Measurements from ENCODE around the gene TIAM2.

Gene TIAM2

DNA sequence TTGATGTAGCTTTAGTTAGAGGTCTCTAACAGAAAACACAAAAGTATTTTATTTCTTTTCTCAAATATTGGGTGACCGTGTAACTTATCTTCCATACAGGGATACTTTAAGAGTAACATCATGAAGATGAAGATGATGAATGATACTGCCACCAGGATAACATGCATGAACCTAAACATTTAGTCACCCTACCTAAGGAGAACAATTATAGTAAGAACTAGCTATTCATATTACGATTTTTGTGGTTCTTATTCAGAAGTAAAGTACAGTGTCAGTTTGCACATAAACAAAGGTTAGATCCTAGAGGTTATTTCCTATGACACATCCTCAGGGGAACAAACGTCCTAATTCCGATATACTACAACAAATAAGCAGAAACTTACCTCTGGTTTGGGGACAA, 289.7 kb downstream of the TIAM2 start:
- DNase-seq (ENCODE audit: extremely low spot score): no peak
- ChIA-PET POLR2A (interaction anchor here (0.6 kb wide), 1 partner anchor 260 kb away, joined by 3 read pairs; no protein-coding TSS in a partner anchor), CTCF (interaction anchor here (1.2 to 6.7 kb wide), 3 partner anchors 9 to 15 kb away, joined by 3 to 29 read pairs (median 3); no protein-coding TSS in a partner anchor)
- TF ChIP-seq, protein P1, sequence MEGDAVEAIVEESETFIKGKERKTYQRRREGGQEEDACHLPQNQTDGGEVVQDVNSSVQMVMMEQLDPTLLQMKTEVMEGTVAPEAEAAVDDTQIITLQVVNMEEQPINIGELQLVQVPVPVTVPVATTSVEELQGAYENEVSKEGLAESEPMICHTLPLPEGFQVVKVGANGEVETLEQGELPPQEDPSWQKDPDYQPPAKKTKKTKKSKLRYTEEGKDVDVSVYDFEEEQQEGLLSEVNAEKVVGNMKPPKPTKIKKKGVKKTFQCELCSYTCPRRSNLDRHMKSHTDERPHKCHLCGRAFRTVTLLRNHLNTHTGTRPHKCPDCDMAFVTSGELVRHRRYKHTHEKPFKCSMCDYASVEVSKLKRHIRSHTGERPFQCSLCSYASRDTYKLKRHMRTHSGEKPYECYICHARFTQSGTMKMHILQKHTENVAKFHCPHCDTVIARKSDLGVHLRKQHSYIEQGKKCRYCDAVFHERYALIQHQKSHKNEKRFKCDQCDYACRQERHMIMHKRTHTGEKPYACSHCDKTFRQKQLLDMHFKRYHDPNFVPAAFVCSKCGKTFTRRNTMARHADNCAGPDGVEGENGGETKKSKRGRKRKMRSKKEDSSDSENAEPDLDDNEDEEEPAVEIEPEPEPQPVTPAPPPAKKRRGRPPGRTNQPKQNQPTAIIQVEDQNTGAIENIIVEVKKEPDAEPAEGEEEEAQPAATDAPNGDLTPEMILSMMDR (IDR thresholded peaks at IDR 0.05; ENCODE audit: control extremely low read depth, extremely low read depth, low read depth, missing control alignments): no peak

DNA sequence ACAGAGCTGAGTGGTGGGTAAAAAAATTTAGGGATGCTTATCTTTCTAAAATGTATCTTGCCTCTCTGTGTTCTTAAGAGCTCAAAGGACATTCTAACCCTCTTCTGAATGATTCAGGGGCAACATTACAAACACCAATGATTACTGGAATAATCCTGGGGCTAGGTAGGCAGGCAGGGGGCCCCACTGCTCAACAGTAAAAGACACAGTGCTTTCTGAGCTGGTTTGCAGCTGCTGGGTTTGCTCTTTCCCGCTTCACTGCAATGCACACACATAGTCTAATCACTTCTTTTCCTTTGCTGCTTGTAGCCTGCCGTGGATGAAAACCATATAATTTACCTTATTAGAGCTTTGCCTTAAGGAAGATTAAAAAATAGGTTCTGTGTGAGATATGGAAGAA, 292.6 kb downstream of the TIAM2 start:
- ChIA-PET POLR2A (no interaction called here), CTCF (interaction anchor here (0.7 to 6.7 kb wide), 5 partner anchors 10 to 134 kb away, joined by 3 to 29 read pairs (median 3); no protein-coding TSS in a partner anchor)
- no peak for DNase-seq (ENCODE audit: extremely low spot score)
- TF ChIP-seq, protein P1 (IDR thresholded peaks at IDR 0.05; ENCODE audit: control extremely low read depth, extremely low read depth, low read depth, missing control alignments): no peak

DNA sequence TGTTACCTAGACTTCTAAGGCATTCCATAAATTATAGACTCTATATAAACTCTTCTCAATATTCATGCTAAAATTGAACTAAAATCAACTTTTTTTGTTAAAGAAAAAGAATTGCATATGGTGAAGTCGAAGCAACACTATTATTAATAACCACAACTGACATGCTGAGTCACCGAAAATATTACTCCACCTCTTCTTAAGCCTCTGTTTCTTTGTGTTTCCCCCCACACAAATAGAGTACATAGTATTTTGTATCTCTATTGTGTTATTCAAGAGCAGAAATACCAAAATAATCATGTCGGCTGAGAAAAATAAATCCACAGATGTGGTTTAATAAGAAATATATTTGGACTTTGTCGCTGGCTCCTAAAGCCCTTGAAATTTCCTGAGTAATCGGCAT, 295.4 kb downstream of the TIAM2 start:
- CTCF ChIA-PET: no interaction called here
- POLR2A ChIA-PET: no interaction called here
- TF ChIP-seq, protein P1 (IDR thresholded peaks at IDR 0.05; ENCODE audit: control extremely low read depth, extremely low read depth, low read depth, missing control alignments): no peak
- DNase-seq (ENCODE audit: extremely low spot score): no peak

DNA sequence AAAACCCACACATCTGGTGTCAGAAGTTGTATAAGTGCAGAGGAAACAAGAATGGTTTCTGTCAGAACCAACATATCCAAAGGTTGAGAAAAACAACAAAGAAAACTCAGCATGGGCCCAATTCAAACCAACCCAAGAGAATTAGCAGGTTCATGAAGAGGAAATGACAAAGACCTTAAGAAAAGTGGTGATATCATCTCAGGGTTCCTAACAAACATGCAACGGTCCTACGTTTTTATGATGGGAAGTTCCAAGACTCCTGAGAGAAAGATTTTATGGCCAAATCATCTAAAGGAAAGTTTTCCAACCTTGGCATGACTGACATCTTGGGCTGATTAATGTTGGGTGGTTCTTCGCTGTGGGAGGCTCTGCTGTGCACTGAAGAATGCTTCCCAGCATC, 296.2 kb downstream of the TIAM2 start:
- CTCF ChIA-PET: no interaction called here
- DNase-seq (ENCODE audit: extremely low spot score): no peak
- POLR2A ChIA-PET: no interaction called here
- TF ChIP-seq, protein P1 (IDR thresholded peaks at IDR 0.05; ENCODE audit: control extremely low read depth, extremely low read depth, low read depth, missing control alignments): no peak

DNA sequence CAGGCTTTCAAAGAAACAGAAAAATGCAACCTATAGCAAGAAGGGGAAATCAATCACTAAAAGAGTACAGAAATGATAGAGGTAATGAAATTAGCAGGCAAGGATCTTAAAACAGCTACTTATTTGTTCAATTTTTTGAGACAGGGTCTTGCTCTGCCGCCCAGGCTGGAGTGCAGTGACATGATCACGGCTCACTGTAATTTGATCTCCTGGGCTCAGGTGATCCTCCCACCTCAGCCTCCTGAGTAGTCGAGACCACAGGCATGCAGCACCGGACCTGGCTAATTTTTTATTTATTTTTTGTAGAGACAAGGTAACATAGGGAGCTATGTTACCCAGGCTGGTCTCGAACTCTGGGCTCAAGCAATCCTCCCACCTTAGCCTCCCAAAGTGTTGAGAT, 297.6 kb downstream of the TIAM2 start:
- CTCF ChIA-PET: interaction anchor here (1.0 to 1.4 kb wide), 2 partner anchors 115 to 129 kb away, joined by 3 to 4 read pairs; no protein-coding TSS in a partner anchor
- DNase-seq (ENCODE audit: extremely low spot score): no peak
- TF ChIP-seq, protein P1 (IDR thresholded peaks at IDR 0.05; ENCODE audit: control extremely low read depth, extremely low read depth, low read depth, missing control alignments): no peak
- POLR2A ChIA-PET: no interaction called here

DNA sequence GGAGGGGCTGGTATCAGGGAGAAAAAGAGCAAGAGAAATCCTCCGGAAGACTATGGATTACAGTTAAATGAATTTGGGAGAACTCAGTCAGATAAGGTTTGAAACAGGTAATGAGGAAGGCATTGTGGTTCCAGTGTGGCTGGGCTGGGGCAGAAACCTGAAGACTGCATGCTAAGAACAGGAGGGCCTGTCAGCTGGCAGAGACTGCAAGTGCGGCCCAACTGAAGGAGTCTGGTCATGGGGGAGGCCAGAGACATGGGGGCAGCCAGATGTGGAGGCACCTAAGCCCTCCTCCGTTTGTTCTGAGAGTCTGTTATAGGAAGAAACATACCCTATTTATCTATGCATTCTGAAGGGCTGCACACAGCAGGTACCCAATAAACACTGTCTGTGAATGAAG, 302.6 kb downstream of the TIAM2 start:
- no peak for DNase-seq (ENCODE audit: extremely low spot score)
- POLR2A ChIA-PET: no interaction called here
- CTCF ChIA-PET: interaction anchor here (1.2 to 1.4 kb wide), 2 partner anchors 9 to 10 kb away, joined by 3 read pairs; no protein-coding TSS in a partner anchor
- TF ChIP-seq, protein P1 (IDR thresholded peaks at IDR 0.05; ENCODE audit: control extremely low read depth, extremely low read depth, low read depth, missing control alignments): no peak
